HFF-Myc (cell line): ENCODE results near the gene CPNE5.
A peak's percentile ranks its signal among the peaks of the same experiment; 100 is the strongest.

Experiments
- DNase-seq: peaks from one replicate; pipeline ENCODE4 v3.0.0-alpha.2; 2011; ENCODE audit warnings: low read depth; ENCODE audit errors: extremely low read depth
- H3K4me3 ChIP-seq: replicated peaks from 2 replicates; pipeline ENCODE4 v1.5.1; 2011; ENCODE audit warnings: low read depth, mild to moderate bottlenecking, control low read depth, low read length
- CTCF ChIP-seq: IDR thresholded peaks from 2 replicates; pipeline ENCODE4 v1.5.1; 2012; ENCODE audit warnings: mild to moderate bottlenecking, low read depth, low read length, control low read depth; ENCODE audit errors: missing control alignments

CPNE5 gene

GRCh38 chr6:36838896-36839748, at the start of gene CPNE5:
Gene CPNE5, minus strand, starts transcription at chr6:36839444. Its CDS starts 67 bp downstream, at chr6:36839377.
- TF ChIP-seq CTCF: no peak
- H3K4me3 ChIP-seq: peak within 1 kb of the TSS; percentile 42
- DNase-seq: no peak

DNA sequence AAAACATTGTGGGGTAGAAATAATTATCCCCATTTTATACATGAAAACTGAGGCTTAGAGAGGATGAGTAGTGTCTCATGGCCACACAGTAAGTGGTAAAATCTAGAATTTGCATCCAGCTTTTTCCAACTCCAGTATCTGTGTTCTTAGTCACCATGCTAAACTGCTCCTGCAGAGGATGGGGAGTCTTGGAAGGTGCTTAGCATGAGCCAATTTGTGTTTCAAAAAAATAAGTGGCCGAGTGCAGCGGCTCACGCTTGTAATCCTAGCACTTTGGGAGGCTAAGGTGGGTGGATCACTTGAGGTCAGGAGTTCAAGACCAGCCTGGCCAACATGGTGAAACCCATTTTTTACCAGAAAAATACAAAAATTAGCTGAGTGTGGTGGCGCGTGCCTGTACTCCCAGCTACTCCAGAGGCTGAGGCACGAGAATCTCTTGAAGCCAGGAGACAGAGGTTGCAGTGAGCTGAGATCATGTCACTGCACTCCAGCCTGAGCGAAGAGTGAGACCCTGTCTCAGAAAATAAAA, 48.9 kb upstream of the CPNE5 start:
- no peak overlapping the region for H3K4me3 ChIP-seq
- TF ChIP-seq CTCF: no peak

DNA sequence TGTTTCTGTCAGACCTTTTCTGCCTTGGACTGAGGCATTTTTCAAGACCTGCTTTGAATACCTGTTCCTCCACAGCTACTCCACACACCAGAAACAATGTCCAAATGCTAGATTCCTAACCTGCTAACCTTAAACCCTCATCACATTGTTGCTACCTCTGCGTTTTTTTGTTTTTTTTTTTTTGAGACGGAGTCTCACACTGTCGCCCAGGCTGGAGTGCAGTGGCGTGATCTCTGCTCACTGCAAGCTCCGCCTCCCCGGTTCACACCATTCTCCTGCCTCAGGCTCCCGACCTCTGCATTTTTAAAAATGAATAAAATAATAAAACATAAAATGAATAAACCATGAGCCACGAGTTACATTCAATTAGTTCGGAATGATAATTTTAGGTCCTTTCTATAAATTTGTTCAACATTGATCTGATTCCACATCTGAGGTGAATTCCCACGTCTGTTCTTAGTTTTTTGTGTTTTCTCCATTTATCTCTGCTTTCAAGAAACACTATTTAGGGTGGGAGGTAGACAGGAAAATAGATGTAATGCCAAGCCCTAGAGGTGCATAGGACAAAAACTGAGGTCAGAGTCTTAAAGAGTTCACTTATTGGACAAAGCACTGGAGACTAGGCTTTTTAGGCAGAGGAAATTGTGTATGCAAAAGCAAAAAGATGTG, 47.8 kb upstream of the CPNE5 start:
- peak overlapping the region; percentile 89 for H3K4me3 ChIP-seq
- TF ChIP-seq CTCF: no peak

More for the DNA sequence above, 48.9 kb upstream of the CPNE5 start:
- DNase-seq: no peak

GRCh38 chr6:36885461-36886401, 46.5 kb upstream of the CPNE5 start, which contains the start of gene C6orf89:
Gene C6orf89, plus strand, starts transcription at chr6:36885952. Its CDS starts 13,493 bp downstream, at chr6:36899445.
- H3K4me3 ChIP-seq: peak within 1 kb of the TSS; percentile 89
- peak; percentile 85 for TF ChIP-seq CTCF
- DNase-seq: peak; percentile 93

More for the DNA sequence above, 47.8 kb upstream of the CPNE5 start:
- DNase-seq: no peak

DNA sequence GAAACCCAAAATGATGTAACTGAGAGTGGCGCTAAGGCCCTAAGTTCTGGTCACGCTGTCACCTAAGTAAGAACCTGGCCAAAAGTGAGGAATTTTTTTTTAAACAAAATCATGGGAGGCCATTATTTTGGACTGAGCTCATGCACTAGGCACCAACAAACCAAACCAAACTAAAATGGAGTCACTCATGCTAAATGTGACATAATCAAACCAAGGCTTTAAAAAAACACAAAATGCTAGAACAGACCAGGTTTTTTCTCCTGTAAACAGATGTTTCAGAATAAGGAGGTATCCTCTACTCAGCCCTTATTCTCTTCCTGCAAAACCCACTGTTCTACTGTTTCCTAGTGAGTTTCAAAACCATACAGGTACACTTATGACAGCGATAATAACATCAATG, 45.4 kb upstream of the CPNE5 start:
- TF ChIP-seq CTCF: no peak

GRCh38 chr6:36875250-36875633, 36.0 kb upstream of the CPNE5 start:
- no peak for TF ChIP-seq CTCF
- peak overlapping the region; percentile 73 for H3K4me3 ChIP-seq
- no peak for DNase-seq

More for the DNA sequence above, 45.4 kb upstream of the CPNE5 start:
- H3K4me3 ChIP-seq: no peak overlapping the region
- DNase-seq: no peak
